ENCODE data around the gene NME3. TPM values are rescaled to one million over a fixed set of nuclear protein-coding genes. Genes with fewer than 3 reads are reported as not detected.

Gene NME3
- total RNA-seq, 1 experiment from 2014 or later = 103 TPM

DNA sequence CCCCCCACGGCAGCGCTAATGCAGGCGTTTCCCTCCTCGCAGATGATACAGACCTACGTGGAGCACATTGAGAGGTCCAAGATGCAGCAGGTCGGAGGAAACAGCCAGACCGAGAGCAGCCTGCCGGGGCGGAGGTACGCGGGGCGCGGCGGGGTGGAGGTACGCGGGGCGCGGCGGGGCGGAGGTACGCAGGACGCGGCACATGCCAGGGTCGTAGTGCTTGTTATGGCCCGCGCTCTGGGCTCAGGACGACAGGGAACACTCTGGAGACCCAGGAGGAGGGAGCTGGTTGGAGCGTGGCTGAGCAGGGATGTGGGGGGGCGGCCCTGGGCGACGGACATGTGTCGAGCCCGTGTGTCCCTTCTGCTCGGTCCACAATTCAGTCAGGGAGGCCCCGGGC lies 41.9 kb downstream of the NME3 start:
- BruUV-seq (replicated peaks) = no TSS peak

More for the DNA sequence above, 41.9 kb downstream of the NME3 start:
- H3K36me3 ChIP-seq (ENCODE audit: control insufficient read depth in 1 of 2, insufficient read depth in 2 of 2, low read length in 2 of 2) = peaks cover under 1 to 6% of the 10 kb centered on the region in 2 experiments; a peak in 3 of 4 replicates
- DNase-seq (ENCODE audit: low read depth, low spot score) (no peak), ATAC-seq (no peak)
- H3K27ac ChIP-seq (ENCODE audit: low read depth, low read length) = no peak overlapping the region
- H3K9me3 ChIP-seq (ENCODE audit: control insufficient read depth in 1 of 2, insufficient read depth in 1 of 2, low read depth in 1 of 2, low read length in 2 of 2) = no peaks in the 10 kb centered on the region
- no peaks in the 10 kb centered on the region for H3K4me1 ChIP-seq (ENCODE audit: control insufficient read depth in 1 of 2, insufficient read depth in 2 of 2, low read length in 2 of 2)
- RAD21 ChIA-PET (ENCODE audit: low non-redundant PET in 1 of 2, low total read pairs in 2 of 2, uncharacterized antibody in 2 of 2, unreplicated experiment in 2 of 2) = no interaction called here
- no peak overlapping the region for H2AFZ ChIP-seq (ENCODE audit: low read depth, low read length, poor library complexity, severe bottlenecking)
- H3K79me2 ChIP-seq (ENCODE audit: insufficient read depth, low read length) = peaks cover 11% of the 10 kb centered on the region; the same call in 1 of the 2 replicates
- H4K20me1 ChIP-seq (ENCODE audit: insufficient read depth) = no peaks in the 10 kb centered on the region
- CTCF ChIA-PET = no interaction called here
- no peak overlapping the region for H3K4me2 ChIP-seq (ENCODE audit: low read length)
- no peaks in the 10 kb centered on the region for H3K27me3 ChIP-seq (ENCODE audit: insufficient read depth, low read length)
- POLR2A ChIA-PET = no interaction called here
- TF ChIP-seq ZNF274 (IDR thresholded peaks at IDR 0.05; ENCODE audit: low read depth, low read length) (no peak), TCF7L2 (IDR thresholded peaks at IDR 0.05; ENCODE audit: borderline replicate concordance, extremely low read depth, insufficient read depth, insufficient read length) (no peak), CTCF (IDR thresholded peaks at IDR 0.05 in 2 of 3, conservative IDR thresholded peaks at IDR 0.05 in 1 of 3; ENCODE audit: borderline replicate concordance in 1 of 3, insufficient read depth in 1 of 3, low read depth in 2 of 3, low read length in 2 of 3) (no peak), SP1 (IDR thresholded peaks at IDR 0.05; ENCODE audit: low read depth) (no peak), RAD21 (IDR thresholded peaks at IDR 0.05; ENCODE audit: low read depth) (no peak), POLR2A (IDR thresholded peaks at IDR 0.05; ENCODE audit: borderline replicate concordance, extremely low read depth, insufficient read depth, insufficient read length) (no peak), EGR1 (IDR thresholded peaks at IDR 0.05; ENCODE audit: low read depth) (no peak), SRF (IDR thresholded peaks at IDR 0.05; ENCODE audit: low read depth) (no peak), JUND (IDR thresholded peaks at IDR 0.05) (no peak), CEBPB (IDR thresholded peaks at IDR 0.05; ENCODE audit: low read depth) (no peak), FOSL1 (IDR thresholded peaks at IDR 0.05; ENCODE audit: low read depth) (no peak), ZFX (IDR thresholded peaks at IDR 0.05) (no peak), MAX (IDR thresholded peaks at IDR 0.05) (no peak), CBX3 (IDR thresholded peaks at IDR 0.05; ENCODE audit: low read depth) (no peak), SIN3A (IDR thresholded peaks at IDR 0.05; ENCODE audit: low read depth) (no peak), EZH2 (IDR thresholded peaks at IDR 0.05) (no peak)
- TF ChIP-seq, protein P1, sequence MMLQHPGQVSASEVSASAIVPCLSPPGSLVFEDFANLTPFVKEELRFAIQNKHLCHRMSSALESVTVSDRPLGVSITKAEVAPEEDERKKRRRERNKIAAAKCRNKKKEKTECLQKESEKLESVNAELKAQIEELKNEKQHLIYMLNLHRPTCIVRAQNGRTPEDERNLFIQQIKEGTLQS (IDR thresholded peaks at IDR 0.05) = no peak
- TF ChIP-seq, protein P2, sequence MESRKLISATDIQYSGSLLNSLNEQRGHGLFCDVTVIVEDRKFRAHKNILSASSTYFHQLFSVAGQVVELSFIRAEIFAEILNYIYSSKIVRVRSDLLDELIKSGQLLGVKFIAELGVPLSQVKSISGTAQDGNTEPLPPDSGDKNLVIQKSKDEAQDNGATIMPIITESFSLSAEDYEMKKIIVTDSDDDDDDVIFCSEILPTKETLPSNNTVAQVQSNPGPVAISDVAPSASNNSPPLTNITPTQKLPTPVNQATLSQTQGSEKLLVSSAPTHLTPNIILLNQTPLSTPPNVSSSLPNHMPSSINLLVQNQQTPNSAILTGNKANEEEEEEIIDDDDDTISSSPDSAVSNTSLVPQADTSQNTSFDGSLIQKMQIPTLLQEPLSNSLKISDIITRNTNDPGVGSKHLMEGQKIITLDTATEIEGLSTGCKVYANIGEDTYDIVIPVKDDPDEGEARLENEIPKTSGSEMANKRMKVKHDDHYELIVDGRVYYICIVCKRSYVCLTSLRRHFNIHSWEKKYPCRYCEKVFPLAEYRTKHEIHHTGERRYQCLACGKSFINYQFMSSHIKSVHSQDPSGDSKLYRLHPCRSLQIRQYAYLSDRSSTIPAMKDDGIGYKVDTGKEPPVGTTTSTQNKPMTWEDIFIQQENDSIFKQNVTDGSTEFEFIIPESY (IDR thresholded peaks at IDR 0.05; ENCODE audit: extremely low read depth, insufficient replicate concordance, low read length) = no peak
- intact Hi-C loops (cut with micrococcal nuclease) = no loop called here
- no peak overlapping the region for H3K9ac ChIP-seq (ENCODE audit: low read length)
- no peaks in the 10 kb centered on the region for H3K9me2 ChIP-seq (ENCODE audit: insufficient read depth)
- no peak overlapping the region for H3K4me3 ChIP-seq (replicated peaks in 1 of 2; ENCODE audit: low read depth in 1 of 2, low read length in 2 of 2)
